ENCODE results near the gene CABLES2.

CABLES2 gene

DNA sequence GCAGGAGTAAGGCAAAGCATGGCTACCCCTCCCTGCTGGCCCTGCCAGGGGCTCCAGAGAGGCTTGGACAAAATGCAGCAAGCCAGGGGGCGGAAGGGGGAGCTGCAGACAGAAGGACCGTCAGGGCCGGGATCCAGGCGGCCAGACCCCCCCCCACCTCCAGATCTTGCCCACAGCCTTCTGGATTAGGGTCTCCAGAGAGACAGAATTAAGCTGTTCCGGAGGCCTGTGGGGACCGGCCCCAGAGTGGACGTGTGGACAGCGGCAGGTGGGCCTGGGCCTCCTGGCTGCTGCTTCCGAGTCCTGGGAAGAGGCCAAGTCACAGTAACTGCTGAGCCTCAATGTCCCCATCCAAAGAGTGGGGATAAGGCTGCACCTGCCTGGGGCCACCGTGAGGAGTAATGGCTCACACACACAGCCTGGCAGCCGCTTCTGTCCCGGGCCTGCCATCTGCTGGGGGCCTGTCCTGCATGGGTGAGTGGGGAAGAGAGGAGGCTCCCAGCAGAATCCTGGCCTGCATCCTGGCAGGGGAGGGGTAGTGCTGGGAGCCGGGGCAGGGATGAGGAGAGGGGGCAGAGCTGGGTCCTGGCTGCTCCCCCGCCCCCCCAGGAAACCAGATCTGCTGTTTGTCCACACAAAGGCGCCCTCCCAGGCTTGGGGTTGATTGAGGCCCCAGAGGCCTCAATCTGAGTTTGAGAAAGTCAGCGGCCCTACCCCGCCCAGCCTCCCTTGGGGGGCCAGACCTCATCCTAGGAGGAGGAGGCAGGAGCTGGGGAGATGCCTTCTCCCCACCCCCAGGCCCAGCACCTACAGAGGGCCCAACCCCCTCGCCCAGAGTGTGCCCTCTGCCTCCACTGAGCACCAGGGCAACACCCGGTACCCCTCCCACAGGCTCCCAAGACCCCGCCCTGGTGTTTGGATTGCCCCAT lies 43.8 kb downstream of the CABLES2 start:
- Histone ChIP-seq H3K27me3 (replicated peaks) (no peaks in the 10 kb centered on the region), H3K4me3 (ENCODE audit: low read depth, low read length) (no peak overlapping the region), H3K27ac (no peak overlapping the region), H3K36me3 (replicated peaks) (no peaks in the 10 kb centered on the region)
- no peak for DNase-seq
- in situ Hi-C loops (cut with HindIII; ENCODE audit: low pct_ligation_motif_present, low sequenced_read_pairs), result no loop called here
- TF ChIP-seq, protein P1, sequence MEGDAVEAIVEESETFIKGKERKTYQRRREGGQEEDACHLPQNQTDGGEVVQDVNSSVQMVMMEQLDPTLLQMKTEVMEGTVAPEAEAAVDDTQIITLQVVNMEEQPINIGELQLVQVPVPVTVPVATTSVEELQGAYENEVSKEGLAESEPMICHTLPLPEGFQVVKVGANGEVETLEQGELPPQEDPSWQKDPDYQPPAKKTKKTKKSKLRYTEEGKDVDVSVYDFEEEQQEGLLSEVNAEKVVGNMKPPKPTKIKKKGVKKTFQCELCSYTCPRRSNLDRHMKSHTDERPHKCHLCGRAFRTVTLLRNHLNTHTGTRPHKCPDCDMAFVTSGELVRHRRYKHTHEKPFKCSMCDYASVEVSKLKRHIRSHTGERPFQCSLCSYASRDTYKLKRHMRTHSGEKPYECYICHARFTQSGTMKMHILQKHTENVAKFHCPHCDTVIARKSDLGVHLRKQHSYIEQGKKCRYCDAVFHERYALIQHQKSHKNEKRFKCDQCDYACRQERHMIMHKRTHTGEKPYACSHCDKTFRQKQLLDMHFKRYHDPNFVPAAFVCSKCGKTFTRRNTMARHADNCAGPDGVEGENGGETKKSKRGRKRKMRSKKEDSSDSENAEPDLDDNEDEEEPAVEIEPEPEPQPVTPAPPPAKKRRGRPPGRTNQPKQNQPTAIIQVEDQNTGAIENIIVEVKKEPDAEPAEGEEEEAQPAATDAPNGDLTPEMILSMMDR (IDR thresholded peaks at IDR 0.05; ENCODE audit: low read depth, low read length, missing control alignments), result peak; percentile 22

DNA sequence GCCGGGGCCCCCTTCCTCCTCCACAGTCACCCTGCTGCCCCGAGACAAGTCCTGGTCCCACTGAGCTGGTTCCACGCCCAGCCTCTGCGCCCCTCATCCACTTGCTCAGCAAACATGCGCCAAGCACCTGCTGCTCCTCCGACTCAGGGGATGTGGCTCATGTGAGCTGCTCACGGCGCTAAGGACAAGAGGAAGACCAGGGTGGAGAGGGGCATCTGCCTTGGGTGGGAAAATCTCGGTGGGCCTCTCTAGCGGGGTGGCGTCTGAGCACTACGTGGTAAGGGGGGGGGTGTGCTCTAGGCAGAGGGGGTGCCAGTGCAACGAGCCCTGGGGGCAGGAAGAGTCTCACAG lies 44.5 kb downstream of the CABLES2 start:
- H3K4me3 ChIP-seq (ENCODE audit: low read depth, low read length), result no peak overlapping the region
- TF ChIP-seq, protein P1 (IDR thresholded peaks at IDR 0.05; ENCODE audit: low read depth, low read length, missing control alignments), result no peak
- DNase-seq, result no peak
- in situ Hi-C loops (cut with HindIII; ENCODE audit: low pct_ligation_motif_present, low sequenced_read_pairs), result no loop called here
- H3K36me3 ChIP-seq (replicated peaks), result no peaks in the 10 kb centered on the region
- H3K27me3 ChIP-seq (replicated peaks), result no peaks in the 10 kb centered on the region
- H3K27ac ChIP-seq, result no peak overlapping the region

DNA sequence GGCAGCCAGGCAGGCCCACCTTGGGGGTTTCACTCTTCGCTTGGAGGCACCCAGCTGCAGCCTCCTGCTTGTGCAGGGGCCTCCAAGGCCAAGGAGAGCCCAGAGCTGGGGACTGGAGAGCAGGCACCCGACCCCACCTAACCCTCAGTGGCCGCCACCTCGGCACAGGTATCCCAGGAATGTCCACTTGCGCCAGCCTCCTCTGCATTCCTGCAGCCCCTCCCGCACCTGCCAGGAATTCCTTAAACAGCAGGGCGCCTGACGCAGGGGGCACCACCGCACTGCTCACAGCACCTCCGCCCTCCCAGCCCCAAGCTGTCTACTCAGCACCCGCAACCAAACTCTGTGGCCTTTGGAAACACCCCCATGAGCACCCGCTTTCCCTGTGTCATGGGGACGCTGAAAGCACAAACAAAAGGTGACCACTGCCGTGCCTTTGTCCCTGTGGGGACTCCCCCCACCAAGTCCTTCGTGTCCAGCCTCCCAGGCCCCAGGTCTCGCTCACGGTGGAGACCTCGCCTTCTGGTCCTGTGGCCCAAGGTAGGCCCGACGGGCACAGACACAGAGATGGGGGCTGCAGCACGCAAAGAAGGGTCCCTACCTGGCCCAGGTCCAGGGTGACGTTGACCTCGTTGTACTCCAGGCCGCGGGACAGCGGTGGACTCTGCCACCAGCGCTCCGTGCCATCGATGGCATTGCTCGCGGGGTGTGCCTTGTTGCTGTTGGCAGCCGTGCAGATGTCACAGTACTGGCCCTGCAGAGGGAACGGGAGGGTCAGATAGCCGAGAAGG lies 45.1 kb downstream of the CABLES2 start:
- Histone ChIP-seq H3K4me3 (ENCODE audit: low read depth, low read length) (no peak overlapping the region), H3K27ac (no peak overlapping the region), H3K36me3 (replicated peaks) (no peaks in the 10 kb centered on the region), H3K27me3 (replicated peaks) (no peaks in the 10 kb centered on the region)
- TF ChIP-seq, protein P1 (IDR thresholded peaks at IDR 0.05; ENCODE audit: low read depth, low read length, missing control alignments), result no peak
- in situ Hi-C loops (cut with HindIII; ENCODE audit: low pct_ligation_motif_present, low sequenced_read_pairs), result no loop called here
- no peak for DNase-seq

DNA sequence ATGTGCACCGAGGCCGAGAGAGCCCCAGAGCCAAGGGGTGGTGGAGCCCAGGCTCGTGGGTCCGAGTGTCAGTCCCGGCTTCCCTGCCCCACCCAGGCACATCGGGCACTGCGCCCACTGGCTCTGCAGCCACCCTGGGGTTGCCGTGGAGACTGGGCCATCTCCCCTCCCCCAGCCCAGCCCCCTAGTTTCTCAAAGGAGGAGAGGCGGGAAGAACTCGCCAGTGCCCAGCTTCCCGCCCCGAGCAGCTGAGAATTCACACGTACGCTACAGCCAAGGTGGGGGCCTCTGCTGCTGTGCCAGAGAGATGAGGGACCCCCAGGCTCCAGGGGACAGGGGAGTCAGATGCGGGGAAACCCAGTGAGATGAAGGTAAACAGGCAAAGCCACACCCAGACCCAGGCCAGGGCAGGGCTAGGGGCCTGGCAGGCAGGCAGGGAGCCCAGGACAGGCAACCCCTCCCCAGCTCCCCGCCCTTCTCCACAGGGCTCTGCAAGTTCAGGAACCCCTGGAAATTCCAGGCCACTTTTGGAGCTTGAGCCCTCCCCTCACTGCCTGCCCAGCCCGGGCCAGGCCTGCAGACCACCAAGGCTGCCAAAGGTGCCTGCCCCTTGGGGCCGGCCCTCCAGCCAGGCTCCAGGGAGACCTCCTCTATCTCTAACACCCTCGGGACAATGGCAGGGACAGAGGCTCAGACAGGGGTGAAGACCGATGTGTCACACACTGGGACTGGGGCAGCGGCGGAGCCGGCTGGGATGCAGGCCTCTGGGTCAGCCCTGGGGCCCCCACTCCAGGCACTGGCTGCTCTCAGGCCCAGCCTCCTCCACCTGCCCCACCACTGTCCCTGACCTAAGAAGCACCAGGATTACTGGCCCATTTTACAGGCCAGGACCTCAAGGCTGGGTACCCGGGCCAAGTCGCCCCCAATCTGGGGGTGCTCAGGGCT lies 46.0 kb downstream of the CABLES2 start:
- Histone ChIP-seq H3K4me3 (ENCODE audit: low read depth, low read length) (no peak overlapping the region), H3K27ac (no peak overlapping the region), H3K27me3 (replicated peaks) (no peaks in the 10 kb centered on the region), H3K36me3 (replicated peaks) (no peaks in the 10 kb centered on the region)
- TF ChIP-seq, protein P1 (IDR thresholded peaks at IDR 0.05; ENCODE audit: low read depth, low read length, missing control alignments), result no peak
- no peak for DNase-seq
- in situ Hi-C loops (cut with HindIII; ENCODE audit: low pct_ligation_motif_present, low sequenced_read_pairs), result no loop called here

DNA sequence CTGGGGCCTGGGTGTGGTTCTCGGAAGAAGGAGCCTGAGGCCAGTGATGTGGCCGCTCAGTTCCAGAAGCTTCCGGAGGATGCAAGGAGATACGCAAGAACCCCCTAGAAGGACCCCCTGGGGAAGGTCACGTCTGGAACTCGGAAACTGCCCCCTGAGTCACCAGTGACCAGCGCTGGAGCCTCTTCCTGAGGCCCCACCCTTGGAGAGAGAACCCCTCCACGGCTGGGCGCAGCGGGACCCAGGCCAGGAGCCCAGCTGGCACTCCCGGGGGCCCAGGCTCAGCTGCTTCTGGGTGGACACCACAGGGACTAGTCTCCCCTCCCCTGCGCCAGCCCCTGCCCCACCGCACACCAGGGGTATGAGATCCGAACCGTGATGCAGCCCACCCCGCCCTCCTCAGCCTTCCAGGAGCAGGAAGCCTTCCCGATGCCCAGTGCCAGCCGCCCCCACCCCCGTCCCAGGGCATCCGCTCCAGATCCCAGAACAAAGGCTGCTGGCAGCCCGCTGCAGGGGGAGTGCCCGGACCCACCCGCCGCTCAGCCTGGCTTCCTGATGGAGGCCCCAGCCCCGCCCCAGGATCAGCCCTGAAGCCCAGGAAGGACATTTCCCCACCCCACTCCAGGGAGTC lies 47.5 kb downstream of the CABLES2 start:
- TF ChIP-seq, protein P1 (IDR thresholded peaks at IDR 0.05; ENCODE audit: low read depth, low read length, missing control alignments), result no peak
- in situ Hi-C loops (cut with HindIII; ENCODE audit: low pct_ligation_motif_present, low sequenced_read_pairs), result no loop called here
- DNase-seq, result peak; percentile 75
- Histone ChIP-seq H3K27me3 (replicated peaks) (no peaks in the 10 kb centered on the region), H3K36me3 (replicated peaks) (no peaks in the 10 kb centered on the region), H3K27ac (peak overlapping the region; percentile 59), H3K4me3 (ENCODE audit: low read depth, low read length) (no peak overlapping the region)
